GM19467 (cell line): ENCODE measurements around the gene ADAMTS12.

Experiments
- ATAC-seq: cut with Tn5 transposase; IDR thresholded peaks from one replicate; pipeline ENCODE4 v1.9.1; 2021; ENCODE audit warnings: mild to moderate bottlenecking, moderate library complexity; ENCODE audit not compliant: unreplicated experiment

Gene ADAMTS12

DNA sequence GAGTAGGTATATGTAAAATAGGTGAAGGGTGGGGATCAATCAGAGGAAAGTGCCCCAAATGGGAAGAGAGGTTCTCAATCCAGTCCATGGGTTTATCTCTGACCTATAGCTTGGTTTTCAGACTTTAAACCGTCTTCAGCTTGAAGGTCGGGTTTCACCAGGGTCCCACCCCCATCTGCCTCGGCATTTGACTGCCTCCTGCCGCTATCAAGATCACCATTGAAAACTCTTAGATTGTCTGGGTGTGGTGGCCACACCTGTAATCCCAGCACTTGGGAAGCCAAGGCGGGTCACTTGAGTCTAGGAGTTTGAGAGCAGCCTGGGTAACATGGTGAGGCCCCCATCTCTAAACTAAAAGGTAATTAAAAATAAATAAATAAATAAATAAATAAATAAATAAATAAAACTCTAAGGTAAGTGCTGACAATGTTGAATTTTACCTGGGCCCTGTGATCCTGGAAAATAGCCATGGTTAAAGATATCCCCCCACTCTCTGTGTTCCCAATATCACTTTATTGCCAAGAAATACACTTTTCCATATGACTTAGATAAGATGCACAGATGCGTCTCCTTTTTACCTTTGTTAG is 402.2 kb downstream of the ADAMTS12 start:
- ATAC-seq = no peak

DNA sequence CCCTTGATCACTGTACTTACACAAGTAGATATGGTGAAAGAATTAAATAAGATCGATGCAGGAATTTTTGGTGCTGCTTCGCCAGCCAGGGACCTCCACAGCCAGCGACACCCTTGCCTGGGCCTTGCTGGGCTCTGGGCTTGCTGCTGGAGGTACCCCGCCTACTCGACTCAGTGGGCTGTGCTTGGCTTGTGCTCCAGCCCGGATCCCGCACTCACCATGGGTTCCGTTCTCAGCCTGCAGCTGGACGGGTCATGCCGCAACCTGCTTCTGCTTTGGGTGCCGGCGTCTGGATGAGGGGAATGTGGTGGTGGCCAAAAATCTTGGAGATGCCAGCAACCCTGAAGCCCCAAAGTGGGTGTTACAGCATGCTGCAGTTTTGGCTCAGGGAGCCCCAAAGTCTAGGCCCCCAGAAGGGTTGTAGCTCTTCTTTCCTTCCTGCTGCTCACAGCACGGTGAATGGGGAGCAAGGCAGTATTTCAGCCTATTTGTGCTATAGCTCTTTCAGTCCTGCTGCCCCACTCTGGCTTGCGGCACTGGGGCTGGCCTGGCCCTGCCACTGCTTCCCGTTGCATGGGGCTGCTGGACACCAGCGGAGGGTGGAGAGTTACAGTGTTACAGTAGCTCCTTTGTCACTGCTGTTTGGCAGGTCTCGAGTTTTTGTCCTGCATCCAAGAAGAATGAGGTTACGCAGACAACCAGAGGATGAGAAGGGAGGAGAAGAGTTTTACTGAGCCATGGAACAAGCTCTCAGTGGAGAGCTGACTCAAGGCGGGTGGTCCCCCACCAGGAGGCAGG is 403.0 kb downstream of the ADAMTS12 start:
- ATAC-seq = no peak

DNA sequence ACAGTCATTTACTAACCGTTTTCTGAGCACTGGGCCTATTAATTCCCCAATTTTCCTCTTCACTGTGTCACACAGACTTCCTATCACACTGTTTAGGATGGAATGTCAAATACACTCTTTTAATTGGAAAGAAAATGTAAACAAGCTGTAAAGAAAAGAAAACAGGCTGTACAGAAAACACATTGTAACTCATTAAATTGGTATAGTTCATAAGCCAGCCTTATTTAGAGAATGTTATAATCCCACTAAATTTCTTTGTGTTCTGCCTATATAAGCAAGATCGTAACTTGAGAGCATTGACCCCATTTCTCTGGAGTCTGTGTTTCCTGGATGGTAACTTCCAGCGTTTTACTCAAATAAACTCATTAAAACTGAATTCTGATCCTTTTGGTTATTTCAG is 404.6 kb downstream of the ADAMTS12 start:
- no peak for ATAC-seq

DNA sequence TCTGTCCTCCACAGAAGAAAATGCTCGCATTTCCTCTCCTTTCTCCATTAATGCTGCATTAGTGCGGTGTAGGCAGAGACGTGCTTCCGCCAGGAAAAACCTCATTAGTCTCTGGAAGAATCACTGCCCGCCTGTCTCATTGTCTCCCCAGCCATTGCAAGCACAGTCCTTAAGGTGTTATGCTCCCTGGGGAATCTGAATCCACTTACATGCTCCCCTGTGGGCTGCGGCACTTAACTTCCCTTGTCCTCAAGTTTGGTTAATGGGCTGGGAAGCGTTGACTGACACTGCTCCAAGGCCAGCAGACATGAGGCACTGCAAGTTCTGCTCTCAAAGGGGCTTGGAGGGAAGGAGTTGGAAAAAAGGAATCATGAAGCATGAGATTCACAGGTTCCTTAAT is 409.5 kb downstream of the ADAMTS12 start:
- ATAC-seq = no peak

DNA sequence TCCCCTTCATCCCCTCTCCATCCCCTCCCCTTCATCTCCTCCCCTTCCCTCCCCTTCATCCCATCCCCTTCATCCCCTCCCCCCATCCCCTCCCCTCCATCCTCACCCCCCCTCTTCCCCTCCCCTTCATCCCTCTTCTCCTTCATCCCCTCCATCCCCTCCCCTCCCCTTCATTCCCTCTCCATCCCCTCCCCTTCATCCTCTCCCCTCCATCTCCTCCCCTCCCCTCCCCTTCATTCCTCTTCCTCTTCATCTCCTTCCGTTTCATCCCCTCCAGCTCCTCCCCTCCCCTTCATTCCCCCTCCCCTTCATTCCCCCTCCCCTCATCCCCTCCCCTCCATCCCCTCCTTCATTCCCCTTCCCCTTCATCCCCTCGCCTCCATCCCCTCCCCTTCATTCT is 410.9 kb downstream of the ADAMTS12 start:
- ATAC-seq = no peak

DNA sequence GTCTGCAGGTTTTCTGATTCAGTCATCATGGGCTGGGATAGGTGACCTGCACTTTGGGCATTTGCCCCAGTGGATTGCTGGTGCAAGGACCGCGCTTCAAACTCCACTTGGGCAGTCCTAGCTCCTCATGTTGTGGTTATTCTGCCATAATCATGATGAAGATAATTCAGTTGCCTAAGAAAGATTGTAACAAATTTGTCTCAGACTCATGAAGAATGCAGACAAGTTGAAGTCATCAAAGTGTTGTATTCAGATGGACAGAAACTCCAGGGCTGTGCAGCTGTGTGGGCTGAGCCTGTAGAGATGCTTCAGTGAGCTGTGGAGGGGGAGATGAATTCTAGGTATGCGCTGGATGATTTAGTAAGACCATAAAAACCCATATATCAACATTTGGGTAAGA is 412.5 kb downstream of the ADAMTS12 start:
- ATAC-seq = no peak

DNA sequence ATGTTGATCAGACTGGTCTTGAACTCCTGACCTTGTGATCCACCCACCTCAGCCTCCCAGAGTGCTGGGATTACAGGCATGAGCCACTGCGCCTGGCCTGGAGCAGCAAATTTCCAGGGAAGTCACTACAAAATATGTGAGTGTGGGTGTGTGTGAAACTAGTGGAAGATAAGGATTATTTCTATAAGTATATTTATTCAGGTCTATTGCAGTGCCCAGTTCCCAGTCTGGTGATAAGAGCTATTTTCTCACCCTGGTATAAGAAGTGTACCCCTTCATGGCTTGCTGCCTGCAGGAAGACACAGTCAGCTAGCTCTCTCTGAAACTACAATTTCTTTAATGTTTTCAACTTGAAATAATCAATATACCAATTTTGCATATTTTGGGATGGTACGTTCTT is 414.0 kb downstream of the ADAMTS12 start:
- ATAC-seq = no peak

DNA sequence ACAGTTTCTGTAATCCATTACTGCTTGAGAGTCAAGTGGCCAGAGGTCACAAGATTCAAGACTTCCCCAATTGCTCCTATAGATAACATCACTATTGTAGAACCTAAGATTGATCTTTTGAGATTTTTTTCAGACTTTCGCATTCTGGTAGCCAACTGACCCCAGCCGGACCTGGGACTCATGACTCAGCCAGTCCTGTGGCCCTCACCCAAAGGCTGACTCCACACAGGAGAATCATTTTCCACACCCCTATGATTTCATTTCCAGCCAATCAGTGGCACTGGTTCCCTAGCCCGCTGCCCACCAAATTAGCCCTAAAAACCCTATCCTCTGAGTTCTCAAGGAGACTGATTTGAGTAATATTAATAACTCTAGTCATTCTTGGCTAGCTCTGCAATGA is 414.8 kb downstream of the ADAMTS12 start:
- ATAC-seq = no peak

DNA sequence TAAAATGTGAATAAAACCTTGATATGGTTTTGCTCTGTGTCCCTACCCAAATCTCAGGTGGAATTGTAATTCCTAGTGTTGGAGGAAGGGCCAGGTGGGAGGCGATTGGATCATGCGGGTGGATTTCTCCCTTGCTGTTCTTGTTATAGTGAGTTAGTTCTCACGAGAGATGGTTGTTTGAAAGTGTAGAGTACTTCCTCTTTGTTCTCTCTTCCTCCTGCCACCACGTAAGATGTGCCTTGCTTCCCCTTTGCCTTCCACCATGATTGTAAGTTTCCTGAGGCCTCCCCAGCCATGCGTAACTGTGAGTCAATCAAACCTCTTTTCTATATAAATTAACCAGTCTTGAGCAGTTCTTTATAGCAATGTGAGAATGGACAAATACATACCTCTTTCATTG is 416.1 kb downstream of the ADAMTS12 start:
- no peak for ATAC-seq

DNA sequence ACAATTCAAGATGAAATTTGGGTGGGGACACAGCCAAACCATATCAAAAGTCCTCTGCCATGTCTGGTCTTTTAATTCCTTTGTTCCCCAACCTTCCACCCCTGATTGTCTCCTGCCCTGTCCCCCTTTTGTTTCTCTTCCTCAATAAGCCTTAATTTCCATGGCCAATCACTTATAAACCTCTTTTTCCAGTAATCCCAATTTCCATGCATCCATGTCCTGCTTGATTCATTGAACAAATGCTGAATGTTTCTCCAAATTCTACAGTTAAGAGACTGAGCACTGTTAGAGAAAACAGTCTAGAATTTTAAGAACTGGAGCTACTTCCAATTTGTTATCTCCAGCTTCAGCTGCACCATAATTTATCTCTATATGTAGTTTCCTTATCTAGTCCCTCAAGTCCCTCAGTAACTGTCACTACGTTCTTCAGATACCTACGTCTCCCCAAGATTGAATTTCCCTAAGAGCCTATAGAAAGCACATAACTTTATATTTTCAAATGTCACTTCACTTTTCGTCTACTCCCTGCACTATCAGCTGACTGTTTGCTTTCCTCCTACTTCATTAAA is 416.8 kb downstream of the ADAMTS12 start:
- no peak for ATAC-seq

DNA sequence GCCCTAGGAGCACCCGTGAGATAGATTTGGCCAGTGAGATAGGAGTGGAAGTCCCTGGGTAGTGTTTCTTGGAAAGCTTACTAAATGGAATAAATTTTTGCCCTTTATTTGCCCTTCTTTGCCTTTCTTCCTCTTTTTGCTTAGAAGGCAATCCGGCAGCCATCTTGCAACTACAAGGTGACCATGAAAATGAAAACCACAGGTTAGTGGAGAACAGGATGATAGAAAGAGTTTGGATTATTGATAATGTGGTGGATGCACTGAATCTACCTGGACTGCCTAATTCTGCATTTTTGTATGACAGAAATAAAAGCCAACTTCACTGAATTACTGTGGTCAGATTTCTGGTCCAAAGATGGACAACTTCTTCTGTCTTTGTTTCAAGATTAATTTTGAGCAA is 417.8 kb downstream of the ADAMTS12 start:
- no peak for ATAC-seq
